NCI-H146 (cell line): ENCODE measurements around the gene CLCN2.
A peak's percentile ranks its signal among the peaks of the same experiment; 100 is the strongest.
"Not testable (repeated sequence)": the region's sequence is repeated elsewhere in the genome, so short reads cannot be mapped to it uniquely, and the experiment has no call there.

Experiments
- DNase-seq: peaks from one replicate; lab custom pipeline; 2025; lab: John Stamatoyannopoulos, UW

Gene CLCN2

GRCh38 chr3:184345317-184346144 lies 15.9 kb downstream of the CLCN2 start:
- DNase-seq: peak; percentile 77

GRCh38 chr3:184344579-184345316 lies 16.7 kb downstream of the CLCN2 start:
- no peak for DNase-seq

DNA sequence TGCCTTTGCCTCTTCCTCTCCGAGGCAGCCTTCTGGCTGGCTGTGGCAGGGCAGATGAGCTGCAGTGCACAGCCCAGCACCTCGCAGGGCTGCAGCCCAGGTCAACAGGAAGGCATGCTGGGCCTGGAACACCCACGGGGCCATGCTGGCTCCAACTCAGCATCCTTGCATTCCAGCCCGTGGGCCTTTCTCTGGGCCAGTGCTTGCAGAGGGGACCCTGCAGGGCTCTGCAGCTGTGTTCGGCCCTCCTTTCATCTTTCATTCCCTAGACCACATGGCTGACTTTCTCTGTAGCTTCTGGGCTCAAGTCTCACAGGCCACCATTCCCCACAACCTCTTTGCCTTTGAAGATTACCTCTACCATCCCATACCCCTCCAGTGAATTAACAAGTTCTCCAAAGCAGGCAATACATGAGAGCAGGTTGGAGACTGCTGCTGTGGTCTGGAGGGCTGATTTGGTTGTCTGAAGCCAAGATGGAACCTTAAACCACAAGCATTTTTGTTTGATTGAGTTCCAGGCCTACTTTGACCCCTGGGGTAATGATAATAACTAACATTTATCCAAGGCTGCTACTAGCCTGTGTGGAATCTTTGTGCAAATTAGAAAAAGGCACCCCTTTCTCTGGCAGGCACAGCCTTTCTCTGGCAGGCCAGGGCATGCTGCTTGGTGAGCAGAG lies 18.1 kb downstream of the CLCN2 start:
- no peak for DNase-seq

- no peak for DNase-seq
These were observed 19.5 kb downstream of the CLCN2 start for GRCh38 chr3:184341925-184342324.

GRCh38 chr3:184339451-184340135 lies 21.8 kb downstream of the CLCN2 start:
- DNase-seq: not testable (repeated sequence)

- no peak for DNase-seq
These were observed 22.4 kb downstream of the CLCN2 start for GRCh38 chr3:184339001-184339400.

- DNase-seq: peak; percentile 98
These were observed 22.9 kb downstream of the CLCN2 start for GRCh38 chr3:184338511-184338945.

GRCh38 chr3:184337981-184338380 lies 23.4 kb downstream of the CLCN2 start:
- DNase-seq: no peak

- DNase-seq: no peak
These were observed 24.0 kb downstream of the CLCN2 start, which contains the start of gene FAM131A for GRCh38 chr3:184337399-184337714. Gene FAM131A, plus strand, starts transcription at chr3:184337600. Its CDS starts 31 bp downstream, at chr3:184337631.

DNA sequence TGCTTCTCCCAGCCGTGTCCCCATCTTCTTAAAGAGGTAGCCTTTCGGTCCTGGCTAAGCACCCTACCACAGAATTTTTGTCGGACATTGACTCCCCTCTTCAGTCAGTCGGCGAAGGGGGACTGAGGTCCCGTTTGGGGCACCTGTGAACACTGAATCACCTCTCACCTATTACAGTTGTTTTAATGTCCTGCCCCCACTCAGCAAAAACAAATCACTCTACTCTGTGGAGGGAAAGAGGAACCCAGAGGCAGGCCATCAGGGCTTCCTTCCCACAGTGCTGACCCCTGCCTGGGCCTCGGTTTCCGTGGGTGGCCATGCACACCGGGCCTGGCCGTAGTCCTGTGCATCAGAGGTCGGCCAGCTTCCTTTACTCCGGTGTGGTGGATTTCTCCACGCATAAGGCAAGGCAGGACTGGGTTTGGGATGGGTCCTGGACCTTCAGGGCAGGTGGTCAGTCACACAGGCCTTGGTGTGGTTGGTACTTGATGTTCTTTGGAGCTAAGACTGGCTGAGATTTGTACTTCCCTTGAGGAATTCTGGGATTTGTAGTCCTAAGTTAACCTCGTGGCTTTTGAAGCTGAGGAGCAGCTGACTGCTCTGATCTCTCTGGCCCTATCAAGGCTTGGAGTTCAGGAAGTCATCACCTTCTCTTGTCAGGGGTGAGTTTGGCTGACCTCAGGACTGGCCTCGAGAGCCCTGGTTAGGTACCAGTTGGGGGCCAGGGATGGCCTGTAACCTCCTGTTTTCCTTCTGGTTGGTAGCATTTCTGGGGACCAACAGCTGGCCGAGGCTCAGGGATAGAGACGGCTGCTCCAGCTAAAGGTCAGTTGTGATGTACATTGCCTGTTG lies 24.6 kb downstream of the CLCN2 start:
- peak; percentile 59 for DNase-seq

DNA sequence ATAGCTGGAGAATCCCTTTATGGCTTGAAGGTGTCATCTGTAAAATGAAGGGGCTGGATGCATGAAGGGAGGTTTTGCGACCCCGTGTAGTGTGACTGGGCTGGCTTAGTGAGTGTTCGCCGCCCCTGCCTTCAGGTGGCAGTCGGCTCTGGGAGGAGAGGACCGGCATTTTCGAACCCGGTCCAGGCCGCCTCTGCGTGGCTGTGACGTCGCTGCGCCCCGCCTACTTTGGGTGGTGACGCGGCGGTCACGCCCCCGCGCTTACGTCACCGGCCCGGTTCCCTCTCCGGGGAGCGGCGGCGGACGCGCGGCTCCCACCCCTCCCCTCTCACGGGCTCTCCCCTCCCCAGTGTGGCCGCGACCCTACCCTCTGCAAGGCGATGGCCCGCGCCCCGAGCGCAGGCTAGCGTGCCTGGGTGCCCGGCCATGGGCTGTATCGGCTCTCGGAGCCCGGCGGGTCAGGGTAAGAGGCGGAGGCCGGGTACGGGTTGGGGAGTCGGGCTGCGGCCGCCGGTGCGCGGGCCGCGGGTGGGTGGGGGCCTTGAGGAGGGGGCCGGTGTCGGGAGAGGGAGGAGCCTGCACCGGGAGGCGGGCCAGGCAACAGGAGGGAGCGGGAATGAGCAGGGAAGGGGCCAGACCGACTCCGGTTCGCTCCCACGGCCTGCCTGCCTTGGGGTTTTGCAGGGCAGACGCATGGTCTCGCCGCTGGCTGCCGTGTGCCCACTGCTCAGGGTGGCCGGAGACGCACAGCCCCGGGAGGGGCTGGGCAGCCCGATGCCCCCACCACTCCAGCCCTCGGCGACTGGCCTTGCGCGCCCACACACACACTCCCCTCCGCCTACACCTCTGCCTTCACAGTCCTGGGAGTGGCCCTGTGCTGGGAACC lies 25.5 kb downstream of the CLCN2 start:
- peak; percentile 86 for DNase-seq

GRCh38 chr3:184335291-184335660 lies 26.1 kb downstream of the CLCN2 start:
- peak; percentile 46 for DNase-seq

GRCh38 chr3:184334470-184335158 lies 26.8 kb downstream of the CLCN2 start:
- DNase-seq: no peak

- DNase-seq: no peak
These were observed 27.7 kb downstream of the CLCN2 start for GRCh38 chr3:184333700-184334099.

GRCh38 chr3:184333190-184333589 lies 28.2 kb downstream of the CLCN2 start:
- DNase-seq: no peak

GRCh38 chr3:184332370-184333090 lies 28.9 kb downstream of the CLCN2 start:
- no peak for DNase-seq

DNA sequence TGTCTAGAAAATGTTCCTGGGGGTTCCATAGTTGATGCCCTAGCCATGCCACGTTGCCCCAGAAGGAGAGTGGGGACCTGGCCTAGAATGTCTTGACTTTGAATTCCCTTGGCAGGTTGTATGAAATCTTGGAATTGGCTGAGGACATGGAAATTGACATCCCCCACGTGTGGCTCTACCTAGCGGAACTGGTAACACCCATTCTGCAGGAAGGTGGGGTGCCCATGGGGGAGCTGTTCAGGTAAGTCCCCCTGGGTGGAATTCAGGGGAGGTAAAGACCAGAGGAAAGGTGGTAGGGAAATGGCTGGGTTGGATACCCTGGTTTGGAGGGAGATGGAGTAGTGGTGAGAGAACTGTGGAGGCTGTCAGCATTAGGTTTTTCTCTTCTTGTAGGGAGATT lies 32.9 kb downstream of the CLCN2 start:
- DNase-seq: no peak

- DNase-seq: no peak
These were observed 34.2 kb downstream of the CLCN2 start for GRCh38 chr3:184327171-184327570.
